ENCODE measurements around the gene RAD51B.

The RAD51B gene

GRCh38 chr14:68015356-68016254 is 196.0 kb downstream of the RAD51B start:
- TF ChIP-seq, protein P1, sequence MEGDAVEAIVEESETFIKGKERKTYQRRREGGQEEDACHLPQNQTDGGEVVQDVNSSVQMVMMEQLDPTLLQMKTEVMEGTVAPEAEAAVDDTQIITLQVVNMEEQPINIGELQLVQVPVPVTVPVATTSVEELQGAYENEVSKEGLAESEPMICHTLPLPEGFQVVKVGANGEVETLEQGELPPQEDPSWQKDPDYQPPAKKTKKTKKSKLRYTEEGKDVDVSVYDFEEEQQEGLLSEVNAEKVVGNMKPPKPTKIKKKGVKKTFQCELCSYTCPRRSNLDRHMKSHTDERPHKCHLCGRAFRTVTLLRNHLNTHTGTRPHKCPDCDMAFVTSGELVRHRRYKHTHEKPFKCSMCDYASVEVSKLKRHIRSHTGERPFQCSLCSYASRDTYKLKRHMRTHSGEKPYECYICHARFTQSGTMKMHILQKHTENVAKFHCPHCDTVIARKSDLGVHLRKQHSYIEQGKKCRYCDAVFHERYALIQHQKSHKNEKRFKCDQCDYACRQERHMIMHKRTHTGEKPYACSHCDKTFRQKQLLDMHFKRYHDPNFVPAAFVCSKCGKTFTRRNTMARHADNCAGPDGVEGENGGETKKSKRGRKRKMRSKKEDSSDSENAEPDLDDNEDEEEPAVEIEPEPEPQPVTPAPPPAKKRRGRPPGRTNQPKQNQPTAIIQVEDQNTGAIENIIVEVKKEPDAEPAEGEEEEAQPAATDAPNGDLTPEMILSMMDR (conservative IDR thresholded peaks at IDR 0.05; ENCODE audit: low read depth), result no peak
- ChIA-PET POLR2A (ENCODE audit: low non-redundant PET) (no interaction called here), CTCF (interaction anchor here (0.8 kb wide), 1 partner anchor 149 kb away, joined by 3 read pairs; no protein-coding TSS in a partner anchor)
- no peak for DNase-seq (ENCODE audit: low spot score)
- no peak overlapping the region for H3K27ac ChIP-seq

DNA sequence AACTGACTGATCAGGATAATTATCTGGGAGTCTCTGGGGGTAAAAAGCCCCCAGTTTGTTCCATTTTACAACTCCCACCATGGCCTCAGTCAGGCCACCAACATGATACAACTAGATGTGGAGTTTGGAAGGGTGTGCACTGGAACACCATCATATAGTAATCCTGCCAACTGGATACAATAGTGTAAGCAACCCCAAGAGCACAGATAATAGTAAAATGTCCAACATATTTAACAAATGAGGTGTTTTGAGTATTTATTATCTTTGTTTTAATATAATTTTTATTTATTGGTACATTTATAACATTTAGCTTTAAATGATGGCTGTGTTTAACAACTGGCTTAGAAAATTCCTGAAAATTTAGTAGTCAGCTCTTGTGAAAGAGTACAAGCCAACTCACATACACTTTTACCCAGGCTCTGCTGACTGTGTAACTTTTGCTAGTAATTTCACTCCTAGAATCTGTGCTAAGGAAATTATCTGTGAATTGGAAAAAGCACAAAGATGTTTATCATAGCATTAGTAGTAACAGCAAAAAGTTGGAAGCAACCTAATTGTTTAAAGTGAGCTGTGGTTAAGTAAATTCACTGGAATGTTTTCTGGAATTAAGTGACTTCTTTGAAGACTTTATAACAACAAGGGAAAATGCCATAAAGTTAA is 196.8 kb downstream of the RAD51B start:
- TF ChIP-seq, protein P1 (conservative IDR thresholded peaks at IDR 0.05; ENCODE audit: low read depth), result no peak
- no peak overlapping the region for H3K27ac ChIP-seq
- ChIA-PET CTCF (interaction anchor here (0.6 kb wide), 1 partner anchor 223 kb away, joined by 3 read pairs; no protein-coding TSS in a partner anchor), POLR2A (ENCODE audit: low non-redundant PET) (interaction anchor here (0.6 kb wide), 1 partner anchor 36 kb away, joined by 7 read pairs; no protein-coding TSS in a partner anchor)
- DNase-seq (ENCODE audit: low spot score), result no peak

DNA sequence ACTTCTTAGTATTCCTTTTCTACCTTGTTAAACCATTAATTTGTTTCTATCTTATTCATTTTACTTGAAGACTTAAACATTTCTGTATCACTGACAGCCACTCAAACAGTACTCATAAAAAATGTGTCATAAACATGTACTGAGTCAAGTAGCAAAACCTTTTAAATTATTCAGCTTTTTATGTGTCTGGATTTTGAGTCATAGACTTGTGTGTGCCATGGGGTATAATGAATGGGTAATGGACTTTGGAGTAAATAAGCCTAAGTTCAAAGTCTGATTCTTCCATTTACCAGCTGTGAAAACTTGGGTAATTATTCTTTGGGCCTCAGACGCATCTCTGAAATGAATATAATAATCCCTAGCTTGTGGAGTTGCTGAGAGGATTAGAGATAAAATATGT is 199.0 kb downstream of the RAD51B start:
- TF ChIP-seq, protein P1 (conservative IDR thresholded peaks at IDR 0.05; ENCODE audit: low read depth), result no peak
- DNase-seq (ENCODE audit: low spot score), result no peak
- ChIA-PET POLR2A (ENCODE audit: low non-redundant PET) (no interaction called here), CTCF (no interaction called here)
- no peak overlapping the region for H3K27ac ChIP-seq

DNA sequence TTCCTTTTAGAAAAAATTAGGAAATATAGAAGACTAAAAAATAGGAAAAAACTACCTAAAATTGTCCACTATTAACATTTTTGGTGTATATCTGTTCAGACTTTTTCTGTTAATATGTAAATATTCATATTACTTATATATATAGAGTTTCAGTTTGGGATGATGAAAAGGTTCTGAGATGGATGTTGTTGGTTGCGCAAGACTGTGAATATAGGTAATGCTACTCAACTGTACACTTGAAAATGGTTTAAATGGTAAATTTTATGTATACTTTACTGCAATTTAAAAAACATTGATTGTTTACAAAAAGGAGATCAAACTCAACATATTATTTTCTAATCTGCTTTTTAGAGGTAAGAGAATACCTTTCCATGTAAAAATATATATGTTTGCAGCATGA is 200.9 kb downstream of the RAD51B start:
- POLR2A ChIA-PET (ENCODE audit: low non-redundant PET), result no interaction called here
- no peak for DNase-seq (ENCODE audit: low spot score)
- CTCF ChIA-PET, result no interaction called here
- TF ChIP-seq, protein P1 (conservative IDR thresholded peaks at IDR 0.05; ENCODE audit: low read depth), result no peak
- H3K27ac ChIP-seq, result no peak overlapping the region

DNA sequence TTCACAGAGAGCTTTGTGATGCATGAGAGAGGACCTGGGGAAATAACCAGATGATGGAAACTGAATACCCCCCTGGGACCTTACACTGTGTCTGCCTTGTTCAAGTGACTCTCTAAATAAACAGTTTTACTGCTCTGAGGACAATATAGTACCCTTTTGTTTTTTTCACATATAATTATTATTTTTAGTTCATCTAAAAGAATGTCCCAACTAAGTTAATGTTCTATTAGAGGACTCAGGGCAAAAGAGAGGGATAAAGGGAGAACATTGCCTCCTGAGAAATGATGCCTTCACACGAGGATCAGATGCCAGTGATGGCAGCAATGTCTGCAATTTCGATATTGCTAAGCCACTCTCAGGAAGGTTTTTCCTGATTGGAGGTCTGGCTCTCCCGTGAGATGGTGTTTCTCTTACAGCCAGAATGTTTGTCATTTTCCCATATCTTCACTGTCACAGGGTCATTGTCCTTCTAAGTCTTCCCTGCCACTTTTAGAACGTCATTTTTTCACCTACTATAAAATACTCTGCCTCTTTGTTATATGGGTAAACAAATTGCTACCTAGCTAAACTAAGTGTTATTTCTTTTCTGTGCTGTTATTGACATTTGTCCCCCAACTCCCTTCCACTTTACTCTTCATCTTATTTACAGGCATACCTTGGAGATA is 201.6 kb downstream of the RAD51B start:
- TF ChIP-seq, protein P1 (conservative IDR thresholded peaks at IDR 0.05; ENCODE audit: low read depth), result no peak
- no peak overlapping the region for H3K27ac ChIP-seq
- ChIA-PET CTCF (no interaction called here), POLR2A (ENCODE audit: low non-redundant PET) (no interaction called here)
- DNase-seq (ENCODE audit: low spot score), result no peak

DNA sequence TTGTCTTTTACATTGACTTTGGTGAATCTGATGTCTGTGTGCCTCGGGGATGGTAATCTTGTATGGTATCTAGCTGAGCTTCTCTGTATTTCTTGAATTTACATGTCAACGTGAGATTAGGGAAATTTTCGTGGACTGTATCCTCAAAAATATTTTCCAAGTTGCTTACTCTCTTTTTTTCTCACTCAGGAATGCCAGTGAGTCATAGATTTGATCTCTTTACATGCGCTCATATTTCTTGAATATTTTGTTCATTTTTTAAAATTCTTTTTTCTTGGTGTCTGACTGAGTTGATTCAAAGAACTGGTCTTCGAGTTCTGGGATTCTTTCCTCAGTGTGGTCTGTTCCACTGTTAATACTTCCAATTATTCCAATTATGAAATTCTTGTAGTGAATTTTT is 207.7 kb downstream of the RAD51B start:
- POLR2A ChIA-PET (ENCODE audit: low non-redundant PET), result no interaction called here
- no peak for DNase-seq (ENCODE audit: low spot score)
- H3K27ac ChIP-seq, result no peak overlapping the region
- CTCF ChIA-PET, result no interaction called here
- TF ChIP-seq, protein P1 (conservative IDR thresholded peaks at IDR 0.05; ENCODE audit: low read depth), result no peak

Measured in RWPE1 (cell line).